CD4-positive, CD25-positive, alpha-beta regulatory T cell (primary cell): ENCODE results near the gene BMPER. TPM values are rescaled to one million over a fixed set of nuclear protein-coding genes. Genes with fewer than 3 reads are reported as not detected.

Experiments used
- ATAC-seq, 2 donors: fragments of 150-1000 bp; cut with Tn5 transposase; one replicate each; pipeline ENCODE4 v1.10.0; 2021; ENCODE audit warnings: low read depth in 2 of 2, moderate number of reproducible peaks in 2 of 2, moderate library complexity in 1 of 2
- DNase-seq, 3 donors: peaks; one replicate each; pipeline versions ENCODE4 v3.0.0 to v3.0.0-alpha.2; 2012 to 2022; ENCODE audit warnings: mixed read lengths in 1 of 3
- H3K27ac ChIP-seq: one replicate; pipeline ENCODE4 v1.7.0; 2013; ENCODE audit warnings: mild to moderate bottlenecking, low read length; ENCODE audit not compliant: insufficient read depth, poor library complexity, severe bottlenecking
- H3K27me3 ChIP-seq: one replicate; pipeline ENCODE4 v1.7.0; 2013; ENCODE audit warnings: low read length; ENCODE audit not compliant: control insufficient read depth, insufficient read depth
- H3K36me3 ChIP-seq: one replicate; pipeline ENCODE4 v1.7.0; 2013; ENCODE audit warnings: mild to moderate bottlenecking, low read length, moderate library complexity; ENCODE audit not compliant: control insufficient read depth, insufficient read depth
- H3K4me1 ChIP-seq: 2 replicates; pipeline ENCODE4 v1.7.0; 2013; ENCODE audit warnings: mild to moderate bottlenecking, low read length; ENCODE audit not compliant: insufficient read depth, control insufficient read depth, poor library complexity, severe bottlenecking
- H3K4me3 ChIP-seq: one replicate; pipeline ENCODE4 v1.7.0; 2013; ENCODE audit warnings: low read depth, mild to moderate bottlenecking, low read length, moderate library complexity
- H3K9me3 ChIP-seq, 2 experiments: 1 replicate in 1 of 2; 2 replicates in 1 of 2; pipeline ENCODE4 v1.7.0; 2013; ENCODE audit warnings: low read length in 2 of 2, mild to moderate bottlenecking in 1 of 2, moderate library complexity in 1 of 2; ENCODE audit not compliant: control insufficient read depth in 2 of 2
- H3K27ac Mint-ChIP-seq, 3 donors: one replicate each; pipeline ENCODE4 v1.8.0; 2020 to 2022; ENCODE audit warnings: mild to moderate bottlenecking in 3 of 3, mixed read lengths in 3 of 3, moderate library complexity in 2 of 3
- H3K27me3 Mint-ChIP-seq: one replicate; pipeline ENCODE4 v1.8.0; 2022; ENCODE audit warnings: mild to moderate bottlenecking, mixed read lengths
- H3K36me3 Mint-ChIP-seq: one replicate; pipeline ENCODE4 v1.8.0; 2020; ENCODE audit warnings: mixed read lengths
- H3K4me1 Mint-ChIP-seq, 4 donors: one replicate each; pipeline ENCODE4 v1.8.0; 2020 to 2022; ENCODE audit warnings: mixed read lengths in 4 of 4, mild to moderate bottlenecking in 1 of 4
- H3K4me3 Mint-ChIP-seq, 4 donors: one replicate each; pipeline ENCODE4 v1.8.0; 2020 to 2022; ENCODE audit warnings: mild to moderate bottlenecking in 4 of 4, mixed read lengths in 4 of 4, moderate library complexity in 3 of 4
- H3K9me3 Mint-ChIP-seq, 7 donors: one replicate each; pipeline ENCODE4 v1.8.0; 2020 to 2022; ENCODE audit warnings: mixed read lengths in 7 of 7, mild to moderate bottlenecking in 3 of 7, moderate library complexity in 2 of 7
- polyA plus RNA-seq, 4 donors: library from polyadenylated mRNA; unstranded; fragments of 300-500 nt; fragmentation: Illumina TruSeq; gene quantifications; one replicate each; pipeline ENCODE4 v1.2.3, GENCODE V29; 2021
- total RNA-seq: library from RNA; stranded (reverse); gene quantifications from one replicate; pipeline ENCODE4 v1.2.3, GENCODE V29; 2022

The BMPER gene
- total and polyA plus RNA-seq, 5 donors from 2014 or later, result not detected

- Histone ChIP-seq H3K36me3 (no peaks in the 10 kb centered on the region), H3K4me3 (no peak overlapping the region), H3K4me1 (no peaks in the 10 kb centered on the region), H3K27ac (no peak overlapping the region), H3K27me3 (no peaks in the 10 kb centered on the region), H3K9me3 (no peaks in the 10 kb centered on the region)
- ATAC-seq (no peak), DNase-seq (no peak)
- Mint-ChIP-seq H3K27ac (no peak overlapping the region), H3K27me3 (peaks cover 6% of the 10 kb centered on the region), H3K9me3 (peaks cover 0 to 4% (median 0%) of the 10 kb centered on the region in 7 donors), H3K4me1 (no peaks in the 10 kb centered on the region), H3K4me3 (no peak overlapping the region), H3K36me3 (no peaks in the 10 kb centered on the region)
These were observed 191.4 kb downstream of the BMPER start for GRCh38 chr7:34096777-34097176.

- H3K27me3 Mint-ChIP-seq, result peaks cover 6% of the 10 kb centered on the region
- H3K9me3 Mint-ChIP-seq, result peaks cover 0 to 14% (median 3%) of the 10 kb centered on the region in 7 donors
- no peaks in the 10 kb centered on the region for H3K36me3 ChIP-seq
- no peak overlapping the region for H3K27ac Mint-ChIP-seq
- no peaks in the 10 kb centered on the region for H3K4me1 Mint-ChIP-seq
- H3K27me3 ChIP-seq, result no peaks in the 10 kb centered on the region
- H3K4me3 ChIP-seq, result no peak overlapping the region
- H3K27ac ChIP-seq, result no peak overlapping the region
- ATAC-seq, result no peak
- H3K9me3 ChIP-seq, result no peaks in the 10 kb centered on the region
- no peak for DNase-seq
- no peak overlapping the region for H3K4me3 Mint-ChIP-seq
- H3K4me1 ChIP-seq, result no peaks in the 10 kb centered on the region
- H3K36me3 Mint-ChIP-seq, result no peaks in the 10 kb centered on the region
These were observed 195.3 kb downstream of the BMPER start for GRCh38 chr7:34100661-34101060.

GRCh38 chr7:34104115-34104514 is 198.8 kb downstream of the BMPER start:
- no peak for DNase-seq
- no peaks in the 10 kb centered on the region for H3K9me3 ChIP-seq
- Mint-ChIP-seq H3K4me3 (no peak overlapping the region), H3K27me3 (no peaks in the 10 kb centered on the region), H3K4me1 (no peaks in the 10 kb centered on the region), H3K36me3 (no peaks in the 10 kb centered on the region), H3K27ac (no peak overlapping the region), H3K9me3 (peaks cover 1 to 22% (median 3%) of the 10 kb centered on the region in 7 donors)
- ATAC-seq, result no peak
- no peaks in the 10 kb centered on the region for H3K36me3 ChIP-seq
- H3K27ac ChIP-seq, result no peak overlapping the region
- no peaks in the 10 kb centered on the region for H3K4me1 ChIP-seq
- H3K27me3 ChIP-seq, result no peaks in the 10 kb centered on the region
- no peak overlapping the region for H3K4me3 ChIP-seq

GRCh38 chr7:34104992-34105391 is 199.7 kb downstream of the BMPER start:
- H3K4me1 ChIP-seq, result no peaks in the 10 kb centered on the region
- Mint-ChIP-seq H3K27ac (no peak overlapping the region), H3K36me3 (no peaks in the 10 kb centered on the region), H3K27me3 (no peaks in the 10 kb centered on the region), H3K4me3 (no peak overlapping the region), H3K4me1 (no peaks in the 10 kb centered on the region), H3K9me3 (peaks cover 1 to 22% (median 3%) of the 10 kb centered on the region in 7 donors)
- DNase-seq, result no peak
- H3K4me3 ChIP-seq, result no peak overlapping the region
- no peak overlapping the region for H3K27ac ChIP-seq
- no peaks in the 10 kb centered on the region for H3K36me3 ChIP-seq
- no peak for ATAC-seq
- no peaks in the 10 kb centered on the region for H3K9me3 ChIP-seq
- no peaks in the 10 kb centered on the region for H3K27me3 ChIP-seq

GRCh38 chr7:34107276-34107675 is 201.9 kb downstream of the BMPER start:
- H3K9me3 ChIP-seq, result no peaks in the 10 kb centered on the region
- H3K4me3 Mint-ChIP-seq, result no peak overlapping the region
- DNase-seq (no peak), ATAC-seq (no peak)
- H3K36me3 ChIP-seq, result no peaks in the 10 kb centered on the region
- H3K27me3 ChIP-seq, result no peaks in the 10 kb centered on the region
- no peaks in the 10 kb centered on the region for H3K36me3 Mint-ChIP-seq
- H3K27ac Mint-ChIP-seq, result no peak overlapping the region
- H3K27me3 Mint-ChIP-seq, result no peaks in the 10 kb centered on the region
- no peak overlapping the region for H3K4me3 ChIP-seq
- H3K4me1 Mint-ChIP-seq, result no peaks in the 10 kb centered on the region
- H3K9me3 Mint-ChIP-seq, result peaks cover 0 to 20% (median 3%) of the 10 kb centered on the region in 7 donors
- no peak overlapping the region for H3K27ac ChIP-seq
- H3K4me1 ChIP-seq, result no peaks in the 10 kb centered on the region

- Histone ChIP-seq H3K9me3 (no peaks in the 10 kb centered on the region), H3K27ac (no peak overlapping the region), H3K4me1 (no peaks in the 10 kb centered on the region), H3K27me3 (no peaks in the 10 kb centered on the region), H3K4me3 (no peak overlapping the region), H3K36me3 (no peaks in the 10 kb centered on the region)
- no peaks in the 10 kb centered on the region for H3K36me3 Mint-ChIP-seq
- ATAC-seq (no peak), DNase-seq (no peak)
- H3K4me3 Mint-ChIP-seq, result no peak overlapping the region
- H3K27ac Mint-ChIP-seq, result no peak overlapping the region
- no peaks in the 10 kb centered on the region for H3K4me1 Mint-ChIP-seq
- peaks cover 0 to 15% (median 2%) of the 10 kb centered on the region in 7 donors for H3K9me3 Mint-ChIP-seq
- H3K27me3 Mint-ChIP-seq, result no peaks in the 10 kb centered on the region
These were observed 202.8 kb downstream of the BMPER start for GRCh38 chr7:34108165-34108564.

- no peak overlapping the region for H3K27ac Mint-ChIP-seq
- DNase-seq (no peak), ATAC-seq (no peak)
- Histone ChIP-seq H3K4me1 (no peaks in the 10 kb centered on the region), H3K9me3 (peaks cover 0 to 2% of the 10 kb centered on the region in 2 experiments), H3K36me3 (no peaks in the 10 kb centered on the region), H3K4me3 (no peak overlapping the region), H3K27ac (no peak overlapping the region), H3K27me3 (no peaks in the 10 kb centered on the region)
- H3K4me1 Mint-ChIP-seq, result no peaks in the 10 kb centered on the region
- no peaks in the 10 kb centered on the region for H3K36me3 Mint-ChIP-seq
- no peak overlapping the region for H3K4me3 Mint-ChIP-seq
- no peaks in the 10 kb centered on the region for H3K27me3 Mint-ChIP-seq
- H3K9me3 Mint-ChIP-seq, result peaks cover 0 to 11% (median 4%) of the 10 kb centered on the region in 7 donors
These were observed 204.8 kb downstream of the BMPER start for GRCh38 chr7:34109936-34110780.

GRCh38 chr7:34111031-34111430 is 205.7 kb downstream of the BMPER start:
- ATAC-seq (no peak), DNase-seq (no peak)
- H3K27me3 Mint-ChIP-seq, result no peaks in the 10 kb centered on the region
- no peaks in the 10 kb centered on the region for H3K4me1 Mint-ChIP-seq
- peaks cover 0 to 4% of the 10 kb centered on the region in 2 experiments for H3K9me3 ChIP-seq
- no peaks in the 10 kb centered on the region for H3K27me3 ChIP-seq
- H3K36me3 Mint-ChIP-seq, result no peaks in the 10 kb centered on the region
- no peak overlapping the region for H3K27ac ChIP-seq
- no peak overlapping the region for H3K27ac Mint-ChIP-seq
- H3K4me3 ChIP-seq, result no peak overlapping the region
- no peaks in the 10 kb centered on the region for H3K4me1 ChIP-seq
- H3K36me3 ChIP-seq, result no peaks in the 10 kb centered on the region
- peaks cover 0 to 14% (median 4%) of the 10 kb centered on the region in 7 donors for H3K9me3 Mint-ChIP-seq
- no peak overlapping the region for H3K4me3 Mint-ChIP-seq
